AG09309 (cell line): ENCODE data around the gene FOXN3.

Source experiments
- DNase-seq: peaks from one replicate; pipeline ENCODE4 v3.0.0-alpha.2; 2010; ENCODE audit warnings: low read depth
- H3K4me3 ChIP-seq: 2 replicates; pipeline ENCODE4 v1.5.1; 2011; ENCODE audit warnings: mild to moderate bottlenecking, low read depth, low read length, moderate library complexity; ENCODE audit not compliant: control insufficient read depth
- CTCF ChIP-seq: IDR thresholded peaks from 2 replicates; pipeline ENCODE4 v1.5.1; 2011; ENCODE audit warnings: mild to moderate bottlenecking, low read depth, low read length, inconsistent platforms; ENCODE audit not compliant: insufficient read depth, control insufficient read depth; ENCODE audit errors: missing control alignments

The FOXN3 gene

DNA sequence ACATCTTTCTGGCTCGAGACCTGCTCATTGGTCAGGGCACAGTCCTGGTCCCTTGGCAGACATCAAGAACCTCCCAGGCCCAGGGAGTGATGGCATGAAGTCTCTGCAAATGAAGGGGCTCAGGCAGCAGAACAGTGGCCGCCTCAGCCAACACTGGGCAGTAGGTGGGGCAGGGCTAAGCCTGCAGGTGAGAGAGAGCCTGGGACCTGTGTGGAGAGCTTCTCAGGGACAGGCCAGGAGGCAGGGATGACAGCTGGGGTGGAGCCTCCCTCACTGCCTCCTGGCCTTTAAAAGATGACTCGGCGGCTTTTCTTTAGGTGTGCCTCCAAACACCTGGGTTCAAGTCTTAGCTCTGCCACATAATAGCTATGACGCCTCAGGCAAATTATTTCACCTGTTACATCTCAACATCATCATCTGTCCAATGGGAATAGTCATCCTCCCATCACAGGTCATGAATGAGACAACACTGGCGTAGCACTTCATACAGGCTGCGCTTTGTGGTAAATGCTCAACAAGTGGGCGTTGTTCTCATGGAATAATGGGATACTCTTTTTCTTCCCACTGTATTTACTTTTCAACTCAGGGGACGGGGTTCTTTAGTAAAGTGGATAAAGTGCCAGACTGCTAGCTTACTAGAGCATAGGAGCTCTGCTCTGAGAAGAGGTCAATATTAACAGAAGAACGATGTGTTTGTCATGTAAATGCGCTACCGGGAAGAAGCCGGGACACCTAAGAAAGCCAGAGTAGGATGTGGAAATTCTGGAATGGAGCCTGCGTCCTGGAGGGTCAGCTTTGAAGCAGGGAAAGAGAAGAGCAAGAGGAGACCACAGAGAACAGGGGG, 277.4 kb downstream of the FOXN3 start:
- TF ChIP-seq CTCF, result no peak
- H3K4me3 ChIP-seq, result no peak overlapping the region
- no peak for DNase-seq

GRCh38 chr14:89138846-89139245, 278.2 kb downstream of the FOXN3 start:
- DNase-seq, result no peak
- H3K4me3 ChIP-seq, result no peak overlapping the region
- no peak for TF ChIP-seq CTCF

GRCh38 chr14:89137526-89138163, 279.4 kb downstream of the FOXN3 start:
- peak; percentile 86 for DNase-seq
- H3K4me3 ChIP-seq, result no peak overlapping the region
- TF ChIP-seq CTCF, result no peak

DNA sequence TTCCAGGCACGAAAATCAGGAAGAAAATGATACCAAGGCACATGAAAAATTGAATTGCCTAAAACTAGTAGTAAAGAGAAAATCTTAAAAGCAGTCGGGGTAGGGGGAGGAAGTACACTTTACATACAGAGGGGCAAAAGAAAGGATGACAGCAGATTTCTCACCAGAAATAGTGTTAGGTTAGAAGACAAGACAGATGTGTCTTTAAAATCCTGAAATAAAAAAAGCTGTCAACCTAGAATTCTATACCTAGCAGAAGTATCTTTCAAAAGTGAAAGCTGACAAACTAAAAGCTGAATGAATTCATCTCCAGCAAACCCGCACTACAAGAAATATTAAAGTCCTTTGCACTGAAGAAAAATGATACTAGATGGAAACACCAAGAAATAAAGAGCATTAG, 280.4 kb downstream of the FOXN3 start:
- TF ChIP-seq CTCF, result no peak
- H3K4me3 ChIP-seq, result no peak overlapping the region
- no peak for DNase-seq

GRCh38 chr14:89134640-89135039, 282.4 kb downstream of the FOXN3 start:
- no peak for TF ChIP-seq CTCF
- DNase-seq, result no peak
- no peak overlapping the region for H3K4me3 ChIP-seq

DNA sequence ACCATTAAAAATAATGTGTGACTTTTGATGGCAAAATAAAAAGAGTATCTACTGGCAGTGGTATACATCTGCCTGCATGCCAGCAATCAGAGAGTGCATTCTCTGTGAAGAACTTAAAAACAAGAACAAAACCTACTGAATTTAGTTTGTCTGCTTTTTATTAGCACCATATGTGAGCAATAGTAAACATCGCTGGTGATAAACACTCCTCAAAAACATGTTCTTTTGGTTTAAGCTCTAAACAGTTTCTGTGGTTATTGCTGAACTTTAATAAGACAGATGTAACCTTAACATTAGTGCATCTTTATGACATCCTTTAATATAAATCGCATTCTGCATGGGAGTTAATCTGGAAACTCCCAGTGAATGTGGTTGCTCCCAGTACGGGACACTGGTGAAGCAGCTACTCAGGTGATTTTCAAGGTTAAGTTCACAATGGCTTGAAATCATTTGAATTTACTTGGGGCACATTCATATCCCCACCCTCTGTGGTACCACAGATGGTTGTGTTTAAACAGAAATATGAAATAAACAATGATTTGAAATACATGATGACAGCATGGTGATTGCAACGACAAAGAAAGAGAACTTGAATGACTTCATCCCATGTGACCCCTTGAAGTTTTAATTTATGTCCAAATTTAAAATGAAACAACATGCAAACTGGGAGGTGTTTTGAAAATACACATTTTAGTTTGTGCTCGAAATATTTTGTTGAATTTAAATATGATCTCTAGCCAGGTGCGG, 285.9 kb downstream of the FOXN3 start:
- H3K4me3 ChIP-seq, result no peak overlapping the region

More for the DNA sequence above, 285.9 kb downstream of the FOXN3 start:
- no peak for DNase-seq
- TF ChIP-seq CTCF, result no peak
